Ishikawa (cell line): ENCODE results near the gene MUC12.

Experiments used
- CEBPB ChIP-seq: IDR thresholded peaks from 2 replicates; pipeline ENCODE4 v1.6.1; 2012
- CREB1 ChIP-seq: IDR thresholded peaks from 2 replicates; pipeline ENCODE4 v1.6.1; 2012; ENCODE audit warnings: low read depth
- EGR1 ChIP-seq: IDR thresholded peaks from 2 replicates; pipeline ENCODE4 v1.6.1; 2012
- EP300 ChIP-seq: IDR thresholded peaks from 2 replicates; pipeline ENCODE4 v1.6.1; 2012; ENCODE audit warnings: borderline replicate concordance
- FOXM1 ChIP-seq: IDR thresholded peaks from 2 replicates; pipeline ENCODE4 v1.6.1; 2012; ENCODE audit warnings: low read depth, borderline replicate concordance
- MAX ChIP-seq: IDR thresholded peaks from 2 replicates; pipeline ENCODE4 v1.6.1; 2012
- NFIC ChIP-seq: IDR thresholded peaks from 2 replicates; pipeline ENCODE4 v1.6.1; 2012
- RAD21 ChIP-seq: IDR thresholded peaks from 2 replicates; pipeline ENCODE4 v1.6.1; 2012; ENCODE audit warnings: low read depth
- REST ChIP-seq: IDR thresholded peaks from 2 replicates; pipeline ENCODE4 v1.6.1; 2012; ENCODE audit warnings: low read depth, mild to moderate bottlenecking
- TAF1 ChIP-seq: IDR thresholded peaks from 2 replicates; pipeline ENCODE4 v1.6.1; 2012; ENCODE audit warnings: low read depth, mild to moderate bottlenecking
- TCF12 ChIP-seq: IDR thresholded peaks from 2 replicates; pipeline ENCODE4 v1.6.1; 2012; ENCODE audit warnings: low read depth
- TEAD4 ChIP-seq: IDR thresholded peaks from 2 replicates; pipeline ENCODE4 v1.6.1; 2012
- YY1 ChIP-seq: IDR thresholded peaks from 2 replicates; pipeline ENCODE4 v1.6.1; 2012; ENCODE audit warnings: low read depth
- ZBTB7A ChIP-seq: IDR thresholded peaks from 2 replicates; pipeline ENCODE4 v1.6.1; 2012; ENCODE audit warnings: low read depth
- TF ChIP-seq, protein P1 (sequence below): IDR thresholded peaks from 2 replicates; pipeline ENCODE4 v1.6.1; 2012

The MUC12 gene

GRCh38 chr7:100975371-100975821 is 6.0 kb downstream of the MUC12 start:
- TF ChIP-seq NFIC (no peak), EGR1 (no peak), MAX (no peak), CEBPB (no peak), RAD21 (no peak), TEAD4 (no peak), TCF12 (no peak), CREB1 (no peak), ZBTB7A (no peak), FOXM1 (no peak)

- TF ChIP-seq YY1 (no peak), TAF1 (no peak), ZBTB7A (no peak), TEAD4 (no peak), FOXM1 (no peak), RAD21 (no peak), CEBPB (no peak), MAX (no peak)
- TF ChIP-seq, protein P1, sequence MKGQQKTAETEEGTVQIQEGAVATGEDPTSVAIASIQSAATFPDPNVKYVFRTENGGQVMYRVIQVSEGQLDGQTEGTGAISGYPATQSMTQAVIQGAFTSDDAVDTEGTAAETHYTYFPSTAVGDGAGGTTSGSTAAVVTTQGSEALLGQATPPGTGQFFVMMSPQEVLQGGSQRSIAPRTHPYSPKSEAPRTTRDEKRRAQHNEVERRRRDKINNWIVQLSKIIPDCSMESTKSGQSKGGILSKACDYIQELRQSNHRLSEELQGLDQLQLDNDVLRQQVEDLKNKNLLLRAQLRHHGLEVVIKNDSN: no peak
These were observed 8.9 kb downstream of the MUC12 start for GRCh38 chr7:100978300-100978699.

GRCh38 chr7:100983451-100984187 is 14.3 kb downstream of the MUC12 start:
- TF ChIP-seq EP300: no peak
- TF ChIP-seq CEBPB: no peak
- TF ChIP-seq ZBTB7A: no peak
- no peak for TF ChIP-seq RAD21
- TF ChIP-seq, protein P1: no peak
- TF ChIP-seq EGR1: no peak
- no peak for TF ChIP-seq NFIC
- no peak for TF ChIP-seq TEAD4
- TF ChIP-seq MAX: no peak

DNA sequence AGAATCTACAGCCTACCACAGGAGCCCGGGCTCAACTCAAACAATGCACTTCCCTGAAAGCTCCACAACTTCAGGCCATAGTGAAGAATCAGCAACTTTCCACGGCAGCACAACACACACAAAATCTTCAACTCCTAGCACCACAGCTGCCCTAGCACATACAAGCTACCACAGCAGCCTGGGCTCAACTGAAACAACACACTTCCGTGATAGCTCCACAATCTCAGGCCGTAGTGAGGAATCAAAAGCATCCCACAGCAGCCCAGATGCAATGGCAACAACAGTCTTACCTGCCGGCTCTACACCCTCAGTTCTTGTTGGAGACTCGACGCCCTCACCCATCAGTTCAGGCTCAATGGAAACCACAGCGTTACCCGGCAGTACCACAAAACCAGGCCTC is 22.3 kb downstream of the MUC12 start:
- no peak for TF ChIP-seq MAX

GRCh38 chr7:101009629-101010028 is 40.3 kb downstream of the MUC12 start:
- TF ChIP-seq FOXM1: no peak
- no peak for TF ChIP-seq CEBPB
- TF ChIP-seq EGR1: no peak
- no peak for TF ChIP-seq CREB1
- no peak for TF ChIP-seq EP300
- no peak for TF ChIP-seq NFIC
- no peak for TF ChIP-seq TEAD4

- TF ChIP-seq NFIC (no peak), CREB1 (no peak), REST (no peak), EP300 (no peak), TAF1 (no peak), TEAD4 (no peak), TCF12 (no peak), RAD21 (no peak), FOXM1 (no peak), CEBPB (no peak), EGR1 (no peak), ZBTB7A (no peak), YY1 (no peak), MAX (no peak)
- TF ChIP-seq, protein P1: no peak
These were observed 43.6 kb downstream of the MUC12 start for GRCh38 chr7:101012931-101013330.
